Cardiac septum (tissue), 1 donor: ENCODE results near the gene FRAT2. TPM values are rescaled to one million over a fixed set of nuclear protein-coding genes. Genes with fewer than 3 reads are reported as not detected.
"Not testable (repeated sequence)": the region's sequence is repeated elsewhere in the genome, so short reads cannot be mapped to it uniquely, and the experiment has no call there.

ENCODE experiments used
- DNase-seq: peaks from one replicate; pipeline ENCODE4 v3.0.0-alpha.2; 2020; ENCODE audit warnings: low spot score
- intact Hi-C: fragments of 100-400 bp; cut with DNase I; formaldehyde crosslinking; loops from one replicate; pipeline ENCODE4 v1.14.0; 2022
- total RNA-seq: library from RNA; stranded (reverse); fragmentation: NEBNext Ultra II Directional; extraction: Animal tissue kit (Norgen Biotek cat#: 25700); gene quantifications from one replicate; pipeline ENCODE4 v1.2.1, GENCODE V29; 2021
- donor health status: DM: no; HTN: no; CAD: no.

The FRAT2 gene
- total RNA-seq, 1 donor from 2014 or later, result 4.8 TPM

DNA sequence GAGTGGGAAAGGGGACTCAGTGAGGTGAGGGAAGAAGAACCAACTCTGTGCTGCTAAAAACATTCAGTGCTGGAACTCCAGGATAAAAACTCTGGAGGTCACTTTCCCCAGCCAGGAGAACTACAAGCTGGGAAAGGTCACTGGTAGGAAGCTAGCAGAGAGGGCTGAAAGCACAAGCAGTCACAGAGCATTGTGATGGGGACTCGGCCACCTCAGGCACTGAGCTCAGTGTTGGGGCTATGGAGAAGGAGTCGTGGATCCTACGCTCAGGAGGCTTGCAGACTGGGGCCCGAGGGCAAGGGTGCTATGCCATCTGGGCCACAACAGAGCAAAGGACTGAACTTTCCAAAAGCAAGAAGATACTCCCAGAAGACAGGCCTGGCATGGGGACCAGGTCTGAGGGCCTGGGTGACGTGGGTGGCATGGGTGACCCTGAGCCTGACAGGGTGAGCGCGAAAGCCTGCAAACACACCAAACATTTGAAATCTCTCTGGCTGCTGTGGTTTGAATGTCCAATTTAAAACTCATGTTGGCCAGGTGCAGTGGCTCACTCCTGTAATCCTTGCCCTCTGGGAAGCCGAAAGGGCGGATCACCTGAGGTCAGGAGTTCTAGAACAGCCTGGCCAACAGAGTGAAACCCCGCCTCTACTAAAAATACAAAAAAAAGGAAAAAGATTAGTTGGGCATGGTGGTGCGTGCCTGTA lies 32.3 kb downstream of the FRAT2 start:
- DNase-seq, result no peak
- intact Hi-C loops, result no loop called here

DNA sequence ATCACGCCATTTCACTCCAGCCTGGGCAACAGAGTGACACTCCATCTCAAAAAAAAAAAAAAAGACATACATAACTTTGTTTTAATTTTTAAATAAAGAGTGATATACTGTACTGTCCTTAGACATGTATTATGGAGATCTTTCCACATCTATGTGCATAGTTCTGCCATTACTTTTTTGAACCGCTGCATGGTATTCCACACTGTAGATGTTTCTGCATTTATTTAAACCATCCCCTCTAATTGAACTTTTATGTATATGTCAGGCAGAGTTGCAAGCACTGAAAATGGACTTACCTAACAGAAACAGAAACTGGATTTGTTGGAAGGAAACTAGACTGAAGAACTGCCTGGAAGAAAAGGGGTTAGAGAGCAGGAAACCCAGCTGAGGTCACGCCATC lies 33.5 kb downstream of the FRAT2 start:
- intact Hi-C loops, result no loop called here

DNA sequence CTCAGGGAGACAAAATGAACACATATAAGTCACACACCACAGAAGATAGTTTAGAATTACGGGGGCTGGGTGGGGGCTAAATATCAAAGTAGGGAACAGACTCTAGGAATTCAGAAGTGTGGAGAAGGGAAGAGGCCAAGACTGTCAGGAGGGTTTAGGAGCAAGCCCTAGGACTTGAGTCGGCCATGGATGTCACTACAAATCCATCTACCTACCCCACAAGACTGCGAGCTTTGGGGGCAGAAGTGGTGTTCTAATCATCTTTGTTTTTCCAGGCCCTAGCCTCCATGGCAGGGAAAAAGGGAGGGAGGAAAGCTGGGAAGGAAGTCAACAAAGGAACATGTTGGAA lies 36.3 kb downstream of the FRAT2 start:
- DNase-seq, result no peak
- intact Hi-C loops, result no loop called here

More for the DNA sequence above, 33.5 kb downstream of the FRAT2 start:
- no peak for DNase-seq

DNA sequence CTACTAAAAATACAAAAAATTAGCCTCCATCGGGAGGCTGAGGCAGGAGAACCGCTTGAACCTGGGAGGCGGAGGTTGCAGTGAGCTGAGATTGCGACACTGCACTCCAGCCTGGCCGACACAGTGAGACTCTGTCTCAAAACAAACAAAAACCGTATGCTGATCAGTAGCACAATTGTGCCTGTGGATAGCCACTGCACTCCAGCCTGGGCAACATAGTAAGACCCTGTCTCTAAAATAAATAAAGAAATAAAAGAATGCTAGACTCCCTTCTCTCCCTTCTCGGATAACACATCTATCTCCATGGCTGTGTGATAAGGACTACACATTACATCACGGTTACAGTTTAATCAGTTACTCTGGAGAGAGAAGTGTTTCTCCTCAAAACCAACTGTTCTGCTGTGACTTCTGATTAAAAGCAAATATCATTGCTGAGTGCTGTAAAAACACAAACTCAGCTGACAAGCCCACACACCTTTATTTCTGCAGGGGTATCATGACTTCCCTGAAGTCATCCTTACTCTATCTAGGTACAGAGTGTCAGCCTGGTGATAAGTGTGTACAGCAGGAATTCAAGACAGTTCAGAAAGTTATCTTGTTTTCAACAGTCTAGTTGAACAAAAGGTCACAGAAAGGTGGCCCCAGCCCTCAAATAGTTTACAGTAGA lies 36.8 kb downstream of the FRAT2 start:
- intact Hi-C loops, result no loop called here
- DNase-seq, result no peak

GRCh38 chr10:97292862-97293198 lies 41.7 kb downstream of the FRAT2 start:
- DNase-seq, result no peak
- intact Hi-C loops, result loop anchor here (2.0 to 5.0 kb wide), 2 partner anchors 26 to 39 kb away; partner anchors contain the start of genes FRAT1 and FRAT2

GRCh38 chr10:97292097-97292861 lies 42.2 kb downstream of the FRAT2 start, which contains the start of gene ARHGAP19:
ARHGAP19 (minus strand) TSS chr10:97292637; CDS start chr10:97292627, 10 bp downstream.
- intact Hi-C loops, result loop anchor here (2.0 to 5.0 kb wide), 2 partner anchors 27 to 40 kb away; partner anchors contain the start of genes FRAT1 and FRAT2
- DNase-seq, result peak; percentile 96

DNA sequence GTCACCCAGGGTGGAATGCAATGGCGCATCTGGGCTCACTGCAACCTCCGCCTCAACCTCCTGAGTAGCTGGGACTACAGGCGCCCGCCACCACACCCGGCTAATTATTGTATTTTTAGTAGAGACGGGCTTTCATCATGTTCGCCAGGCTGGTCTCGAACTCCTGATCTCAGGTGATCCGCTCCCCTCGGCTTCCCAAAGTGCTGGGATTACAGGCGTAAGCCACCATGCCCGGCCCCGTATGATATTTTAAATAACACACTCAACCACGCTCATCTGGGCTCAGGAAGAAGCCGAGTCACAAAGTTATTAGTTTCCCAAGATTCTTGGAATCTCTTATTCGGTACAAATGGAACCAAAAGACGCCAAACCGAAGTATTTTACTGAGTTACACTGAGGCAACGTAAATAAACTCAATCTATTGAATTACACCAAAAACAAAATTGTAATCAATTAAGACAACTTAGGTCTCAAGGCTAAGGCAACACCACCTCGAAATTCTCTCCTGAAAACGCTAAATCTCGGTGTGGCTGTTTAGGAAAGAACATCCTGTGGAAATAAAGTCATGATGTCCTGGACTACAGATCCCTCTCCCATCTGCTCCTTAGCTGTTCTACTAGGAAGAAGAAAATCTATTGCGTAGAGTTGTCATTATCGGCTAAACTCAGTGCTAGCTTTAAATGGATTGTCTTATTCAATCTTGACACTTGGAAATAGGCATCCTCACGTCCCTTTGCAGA lies 43.0 kb downstream of the FRAT2 start:
- intact Hi-C loops, result loop anchor here (2.0 to 5.0 kb wide), 2 partner anchors 27 to 41 kb away; partner anchors contain the start of genes FRAT1 and FRAT2
- no peak for DNase-seq

DNA sequence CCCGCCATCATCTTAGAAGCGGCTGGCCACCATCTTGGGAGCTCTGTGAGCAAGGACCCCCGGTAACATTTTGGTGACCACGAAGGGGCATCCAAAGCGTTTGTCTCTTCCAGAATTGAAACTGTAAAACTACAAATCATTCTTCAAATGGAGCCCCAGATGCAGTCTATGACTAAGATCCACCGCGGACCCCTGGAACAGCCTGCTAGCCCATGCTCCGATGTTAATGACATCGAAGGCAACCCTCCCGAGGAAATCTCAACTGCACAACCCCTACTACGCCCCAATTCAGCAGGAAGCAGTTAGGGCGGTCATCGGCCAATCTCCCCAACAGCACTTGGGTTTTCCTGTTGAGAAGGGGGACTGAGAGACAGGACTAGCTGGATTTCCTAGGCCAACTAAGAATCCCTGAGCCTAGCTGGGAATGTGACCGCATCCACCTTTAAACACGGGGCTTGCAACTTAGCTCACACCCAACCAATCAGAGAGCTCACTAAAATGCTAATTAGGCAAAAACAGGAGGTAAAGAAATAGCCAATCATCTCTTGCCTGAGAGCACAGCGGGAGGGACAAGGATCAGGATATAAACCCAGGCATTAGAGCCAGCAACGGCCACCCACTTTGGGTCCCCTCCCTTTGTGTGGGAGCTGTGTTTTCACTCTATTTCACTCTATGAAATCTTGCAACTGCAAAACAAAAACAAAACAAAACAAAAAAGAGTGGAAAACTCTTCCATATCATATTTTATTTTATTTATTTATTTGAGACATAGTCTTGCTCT lies 43.8 kb downstream of the FRAT2 start:
- intact Hi-C loops, result loop anchor here (5.0 kb wide), 1 partner anchor 42 kb away; the partner anchor contains the start of gene FRAT2
- not testable (repeated sequence) for DNase-seq

DNA sequence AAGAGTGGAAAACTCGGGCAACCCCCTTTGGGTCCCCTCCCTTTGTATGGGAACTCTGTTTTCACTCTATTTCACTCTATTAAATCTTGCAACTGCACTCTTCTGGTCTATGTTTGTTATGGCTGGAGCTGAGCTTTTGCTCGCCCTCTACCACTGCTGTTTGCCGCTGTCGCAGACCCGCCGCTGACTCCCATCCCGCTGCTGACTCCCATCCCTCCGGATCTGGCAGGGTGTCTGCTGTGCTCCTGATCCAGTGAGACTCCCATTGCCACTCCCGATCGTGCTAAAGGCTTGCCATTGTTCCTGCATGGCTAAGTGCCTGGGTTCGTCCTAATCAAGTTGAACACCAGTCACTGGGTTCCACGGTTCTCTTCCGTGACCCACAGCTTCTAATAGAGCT lies 44.5 kb downstream of the FRAT2 start:
- intact Hi-C loops, result loop anchor here (5.0 kb wide), 1 partner anchor 42 kb away; the partner anchor contains the start of gene FRAT2
- not testable (repeated sequence) for DNase-seq

Other genes starting within 250 kb of the FRAT2 start
- 0.05 TPM for gene SLIT1, start 148.8 kb downstream of the FRAT2 start, total RNA-seq
- 4.4 TPM for gene ARHGAP19, start 42.1 kb downstream of the FRAT2 start, total RNA-seq
- 1.6 TPM for gene FRAT1, start 15.5 kb downstream of the FRAT2 start, total RNA-seq
- gene RRP12, start 66.6 kb upstream of the FRAT2 start, total RNA-seq, result 23.5 TPM
- 331 TPM for gene PGAM1, start 91.5 kb upstream of the FRAT2 start, total RNA-seq
- gene EXOSC1, start 111.3 kb upstream of the FRAT2 start, total RNA-seq, result 15.8 TPM
- gene ZDHHC16, start 111.4 kb upstream of the FRAT2 start, total RNA-seq, result 25.5 TPM
- 46.7 TPM for gene MMS19, start 163.7 kb upstream of the FRAT2 start, total RNA-seq
- gene UBTD1, start 164.2 kb upstream of the FRAT2 start, total RNA-seq, result 25.5 TPM
- gene ANKRD2, start 238.1 kb upstream of the FRAT2 start, total RNA-seq, result 138 TPM
- 20.4 TPM for gene HOGA1, start 249.7 kb upstream of the FRAT2 start, total RNA-seq